Body of pancreas (tissue), 4 donors: ENCODE data around the gene SLC7A8. TPM values are rescaled to one million over a fixed set of nuclear protein-coding genes. Genes with fewer than 3 reads are reported as not detected.
"Not testable (repeated sequence)": the region's sequence is repeated elsewhere in the genome, so short reads cannot be mapped to it uniquely, and the experiment has no call there.

Source experiments
- ATAC-seq: fragments of 150-250 bp; one replicate; pipeline ENCODE4 v1.9.1; 2016
- DNase-seq, 4 donors: peaks; one replicate each; pipeline ENCODE4 v3.0.0-alpha.2; 2019
- H3K27ac ChIP-seq, 4 donors: fragments of 200-600 bp; sonication (generic); 1 replicate in 3 of 4; 2 replicates in 1 of 4; pipeline versions ENCODE4 v1.5.1 to v1.6.1; 2016 to 2019; ENCODE audit warnings: mild to moderate bottlenecking in 1 of 4, mixed read lengths in 1 of 4, moderate library complexity in 1 of 4
- H3K27me3 ChIP-seq, 2 donors: fragments of 200-600 bp; sonication (generic); one replicate each; pipeline ENCODE4 v1.6.0; 2016; ENCODE audit warnings: mild to moderate bottlenecking in 1 of 2
- H3K36me3 ChIP-seq, 2 donors: fragments of 200-600 bp; sonication (generic); replicated peaks in 1 of 2; 2 replicates each; pipeline ENCODE4 v1.5.1; 2016; ENCODE audit warnings: low read depth in 2 of 2; ENCODE audit not compliant: insufficient read depth in 1 of 2
- H3K4me1 ChIP-seq: fragments of 200-600 bp; sonication (generic); one replicate; pipeline ENCODE4 v1.6.0; 2016
- H3K4me3 ChIP-seq, 2 donors: fragments of 200-600 bp; sonication (generic); 1 replicate in 1 of 2; 2 replicates in 1 of 2; pipeline ENCODE4 v1.5.1; 2016 to 2019
- H3K9me3 ChIP-seq, 3 donors: fragments of 200-600 bp; sonication (generic); 1 replicate in 2 of 3; 2 replicates in 1 of 3; pipeline ENCODE4 v1.5.1; 2016
- POLR2A ChIP-seq, 3 donors: fragments of 450-650 bp; IDR thresholded peaks; one replicate each; pipeline ENCODE4 v1.6.1; 2016; ENCODE audit warnings: antibody characterized with exemption in 3 of 3, mild to moderate bottlenecking in 2 of 3
- WGBS, 2 donors: methylation state at CpG; one replicate each; pipeline ENCODE4 v1.1.5; 2017; 5-methylcytosine and 5-hydroxymethylcytosine counted together
- intact Hi-C: fragments of 100-400 bp; cut with DNase I; formaldehyde crosslinking; loops from one replicate; pipeline ENCODE4 v1.15.1; 2023
- total RNA-seq, 2 donors: library from RNA; depleted of rRNA; stranded (reverse); fragments of >200 nt; gene quantifications; one replicate each; pipeline ENCODE4 v1.1.0, GENCODE V29; 2016
- TF ChIP-seq, protein P1 (sequence below), 7 experiments: fragments of 450-650 bp in 4 of 7; fragments of 200-600 bp in 3 of 7; sonication (generic) in 3 of 7; IDR thresholded peaks; one replicate each; pipeline ENCODE4 v1.5.1; 2016 to 2019; ENCODE audit warnings: antibody characterized with exemption in 7 of 7

The SLC7A8 gene
- total RNA-seq, 2 donors from 2014 or later: 17.8 to 18.2 TPM

DNA sequence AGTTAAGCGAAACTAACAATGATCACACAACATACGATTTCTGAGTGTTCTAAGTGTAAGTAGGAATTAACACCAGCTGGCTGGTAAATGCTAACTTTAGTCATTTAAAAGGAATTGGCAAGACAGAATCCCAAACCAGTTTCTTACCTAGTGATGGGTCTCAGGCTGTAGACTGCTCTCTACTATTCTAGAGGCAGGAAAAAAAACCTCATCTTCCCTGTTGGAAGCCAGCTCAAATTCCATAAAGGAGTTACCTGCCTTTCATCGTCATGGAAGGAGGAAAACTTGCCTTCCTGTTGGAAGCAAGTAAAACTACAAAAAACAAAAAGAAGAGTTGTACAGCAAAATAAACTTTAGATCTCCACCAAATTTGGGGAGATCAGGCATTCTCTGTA, 23.7 kb upstream of the SLC7A8 start:
- H3K4me3 ChIP-seq: no peak overlapping the region
- 76 to 79% methylated on average over 3 of the region's 3 CpGs for WGBS, 2 donors
- TF ChIP-seq, protein P1, sequence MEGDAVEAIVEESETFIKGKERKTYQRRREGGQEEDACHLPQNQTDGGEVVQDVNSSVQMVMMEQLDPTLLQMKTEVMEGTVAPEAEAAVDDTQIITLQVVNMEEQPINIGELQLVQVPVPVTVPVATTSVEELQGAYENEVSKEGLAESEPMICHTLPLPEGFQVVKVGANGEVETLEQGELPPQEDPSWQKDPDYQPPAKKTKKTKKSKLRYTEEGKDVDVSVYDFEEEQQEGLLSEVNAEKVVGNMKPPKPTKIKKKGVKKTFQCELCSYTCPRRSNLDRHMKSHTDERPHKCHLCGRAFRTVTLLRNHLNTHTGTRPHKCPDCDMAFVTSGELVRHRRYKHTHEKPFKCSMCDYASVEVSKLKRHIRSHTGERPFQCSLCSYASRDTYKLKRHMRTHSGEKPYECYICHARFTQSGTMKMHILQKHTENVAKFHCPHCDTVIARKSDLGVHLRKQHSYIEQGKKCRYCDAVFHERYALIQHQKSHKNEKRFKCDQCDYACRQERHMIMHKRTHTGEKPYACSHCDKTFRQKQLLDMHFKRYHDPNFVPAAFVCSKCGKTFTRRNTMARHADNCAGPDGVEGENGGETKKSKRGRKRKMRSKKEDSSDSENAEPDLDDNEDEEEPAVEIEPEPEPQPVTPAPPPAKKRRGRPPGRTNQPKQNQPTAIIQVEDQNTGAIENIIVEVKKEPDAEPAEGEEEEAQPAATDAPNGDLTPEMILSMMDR (IDR thresholded peaks at IDR 0.05): no peak
- TF ChIP-seq POLR2A (IDR thresholded peaks at IDR 0.05): no peak
- H3K27ac ChIP-seq: no peak overlapping the region
- no peaks in the 10 kb centered on the region for H3K27me3 ChIP-seq
- intact Hi-C loops: no loop called here
- DNase-seq: no peak
- H3K36me3 ChIP-seq: no peaks in the 10 kb centered on the region
- ATAC-seq: no peak
- no peaks in the 10 kb centered on the region for H3K4me1 ChIP-seq
- H3K9me3 ChIP-seq: no peaks in the 10 kb centered on the region

DNA sequence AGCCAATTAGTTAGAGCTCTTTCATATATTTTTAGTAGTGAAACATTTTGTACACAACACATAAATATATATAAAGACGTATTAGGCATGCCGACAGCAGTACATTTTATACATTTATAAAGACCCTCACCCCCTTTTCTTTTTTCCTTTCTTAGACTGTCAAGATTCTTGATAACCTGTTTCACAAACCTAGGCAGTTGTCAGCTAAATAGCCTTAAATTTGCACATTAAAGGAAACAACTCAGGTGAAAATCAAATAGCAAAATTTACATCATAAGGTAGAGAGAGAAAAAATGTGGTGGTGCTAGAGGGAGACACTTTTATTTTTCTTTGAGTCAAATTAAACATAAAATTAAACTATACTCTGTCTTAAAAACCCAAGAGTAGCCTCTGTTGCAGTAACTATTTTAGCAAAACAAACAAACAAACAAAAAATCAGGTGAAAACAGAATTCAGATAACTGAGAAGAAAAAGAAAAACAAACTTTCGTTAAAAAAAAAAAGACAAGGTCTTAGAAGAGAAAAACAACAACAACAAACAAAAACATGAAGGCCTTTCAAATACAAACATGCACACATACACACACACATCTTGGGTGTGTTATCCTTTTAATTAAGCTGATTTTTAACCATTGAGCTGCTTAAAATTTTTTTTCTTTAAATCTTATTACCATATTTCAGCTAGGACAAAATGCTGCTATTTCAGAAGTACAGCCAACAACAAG, 23.1 kb upstream of the SLC7A8 start:
- intact Hi-C loops: no loop called here
- H3K27ac ChIP-seq: no peak overlapping the region
- ATAC-seq: no peak
- H3K9me3 ChIP-seq: no peaks in the 10 kb centered on the region
- H3K4me3 ChIP-seq: no peak overlapping the region
- no peaks in the 10 kb centered on the region for H3K27me3 ChIP-seq
- no peaks in the 10 kb centered on the region for H3K4me1 ChIP-seq
- TF ChIP-seq POLR2A (IDR thresholded peaks at IDR 0.05): no peak
- TF ChIP-seq, protein P1 (IDR thresholded peaks at IDR 0.05): no peak
- DNase-seq: no peak
- 80 to 84% methylated on average over 3 of the region's 3 CpGs for WGBS, 2 donors
- H3K36me3 ChIP-seq: no peaks in the 10 kb centered on the region

DNA sequence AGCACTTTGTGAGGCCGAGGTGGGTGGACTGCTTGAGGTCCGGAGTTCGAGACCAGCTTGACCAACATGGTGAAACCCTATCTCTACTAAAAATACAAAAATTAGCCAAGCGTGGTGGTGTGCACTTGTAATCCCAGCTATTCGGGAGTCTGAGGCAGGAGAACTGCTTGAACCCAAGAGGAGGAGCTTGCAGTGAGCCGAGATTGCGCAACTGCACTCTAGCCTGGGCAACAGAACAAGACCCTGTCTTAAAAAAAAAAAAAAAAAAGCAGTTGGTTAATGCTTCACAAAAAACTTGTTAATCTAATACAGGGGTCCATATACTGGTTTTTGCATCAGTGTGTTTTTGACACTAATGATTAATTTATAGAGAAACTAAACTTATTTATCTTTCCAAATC, 18.5 kb upstream of the SLC7A8 start:
- H3K27me3 ChIP-seq: no peaks in the 10 kb centered on the region
- H3K4me1 ChIP-seq: no peaks in the 10 kb centered on the region
- no peak for DNase-seq
- no peaks in the 10 kb centered on the region for H3K36me3 ChIP-seq
- H3K4me3 ChIP-seq: no peak overlapping the region
- WGBS, 2 donors: 91 to 98% methylated on average over 7 of the region's 7 CpGs
- H3K27ac ChIP-seq: no peak overlapping the region
- no peaks in the 10 kb centered on the region for H3K9me3 ChIP-seq
- ATAC-seq: no peak
- TF ChIP-seq, protein P1 (IDR thresholded peaks at IDR 0.05): no peak
- TF ChIP-seq POLR2A (IDR thresholded peaks at IDR 0.05): no peak
- intact Hi-C loops: no loop called here

DNA sequence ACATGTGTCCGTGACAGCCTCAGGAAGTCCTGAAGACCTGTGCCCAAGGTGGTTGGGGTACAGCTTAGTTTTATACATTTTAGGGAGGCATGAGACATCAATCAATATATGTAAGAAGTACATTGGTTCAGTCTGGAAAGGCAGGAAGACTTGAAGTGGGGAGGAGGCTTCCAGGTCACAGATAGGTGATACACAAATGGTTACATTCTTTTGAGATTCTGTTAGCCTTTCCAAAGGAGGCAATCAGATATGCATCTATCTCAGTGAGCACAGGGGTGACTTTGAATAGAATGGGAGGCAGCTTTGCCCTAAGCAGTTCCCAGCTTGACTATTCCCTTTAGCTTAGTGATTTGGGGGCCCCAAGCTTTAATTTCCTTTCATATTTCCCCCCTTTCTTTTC, 15.7 kb upstream of the SLC7A8 start:
- H3K36me3 ChIP-seq, ATAC-seq, H3K9me3 ChIP-seq, intact Hi-C loops, H3K4me3 ChIP-seq, DNase-seq, H3K27ac ChIP-seq, H3K4me1 ChIP-seq, H3K27me3 ChIP-seq: not testable (repeated sequence)
- 64 to 94% methylated on average over 1 of the region's 1 CpG for WGBS, 2 donors

DNA sequence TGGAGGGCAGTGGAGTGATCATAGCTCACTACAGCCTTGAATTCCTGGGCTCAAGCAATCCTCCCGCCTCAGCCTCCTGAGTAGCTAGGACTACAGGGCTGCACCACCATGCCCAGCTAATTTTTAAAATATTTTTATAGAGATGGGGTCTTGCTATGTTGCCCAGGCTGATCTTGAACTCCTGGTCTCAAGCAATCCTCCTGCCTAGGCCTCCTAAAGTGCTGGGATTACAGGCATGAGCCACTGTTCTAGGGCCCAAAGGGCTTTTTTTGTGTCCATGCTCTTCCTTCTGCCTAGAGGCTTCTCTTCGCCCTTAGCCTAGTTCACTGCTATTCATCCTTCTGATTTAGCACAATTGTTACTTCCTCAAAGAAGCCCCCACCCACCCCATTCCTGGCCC, 13.0 kb upstream of the SLC7A8 start:
- 88 to 90% methylated on average over 2 of the region's 2 CpGs for WGBS, 2 donors

DNA sequence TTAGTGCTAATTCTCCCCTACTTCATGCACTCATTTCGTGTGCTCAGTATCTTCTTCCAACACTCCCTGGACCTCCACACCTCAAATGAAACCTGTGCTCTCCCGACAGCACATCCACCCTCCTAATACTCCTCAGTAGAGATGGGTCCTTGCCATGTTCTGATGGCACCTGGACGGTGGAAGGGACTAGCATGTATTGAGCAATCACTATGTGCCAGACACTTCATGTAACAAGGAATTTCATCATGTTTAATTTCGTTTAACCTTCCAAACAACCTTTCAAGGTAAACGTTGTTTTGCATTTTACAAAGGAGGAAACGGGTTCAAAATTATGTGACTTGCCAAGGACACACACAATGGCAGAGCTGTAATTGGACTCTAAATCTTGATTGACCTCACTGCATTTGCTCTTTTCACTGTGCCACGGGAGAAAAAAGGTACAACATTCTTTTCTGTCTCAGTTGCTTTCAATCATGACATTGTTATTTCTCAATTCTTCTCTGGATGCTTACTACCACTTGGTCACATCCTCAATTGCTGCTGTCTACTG, 12.2 kb upstream of the SLC7A8 start:
- DNase-seq: no peak
- H3K4me1 ChIP-seq: peaks cover 18% of the 10 kb centered on the region
- intact Hi-C loops: no loop called here
- peak; percentile 71 for ATAC-seq
- 31 to 36% methylated on average over 7 of the region's 7 CpGs for WGBS, 2 donors
- no peaks in the 10 kb centered on the region for H3K27me3 ChIP-seq
- TF ChIP-seq, protein P1 (IDR thresholded peaks at IDR 0.05): no peak
- no peak for TF ChIP-seq POLR2A (IDR thresholded peaks at IDR 0.05)
- H3K4me3 ChIP-seq: no peak overlapping the region
- no peaks in the 10 kb centered on the region for H3K36me3 ChIP-seq
- peak overlapping the region in 1 of 4 donors; percentile 1 for H3K27ac ChIP-seq
- H3K9me3 ChIP-seq: no peaks in the 10 kb centered on the region

More for the DNA sequence above, 13.0 kb upstream of the SLC7A8 start:
- H3K4me3 ChIP-seq, ATAC-seq, H3K27ac ChIP-seq, intact Hi-C loops, H3K27me3 ChIP-seq, DNase-seq, H3K9me3 ChIP-seq, H3K36me3 ChIP-seq: not testable (repeated sequence)
- peaks cover 18% of the 10 kb centered on the region for H3K4me1 ChIP-seq
